Activated CD4-positive, alpha-beta T cell treated with anti-CD3 and anti-CD28 coated beads for 48 hours (primary cell): ENCODE measurements around the gene LRRC4B.

ENCODE experiments used
- DNase-seq: peaks from one replicate; pipeline ENCODE4 v3.0.0-alpha.2; 2020

LRRC4B gene

GRCh38 chr19:50569938-50570540 lies 1.8 kb upstream of the LRRC4B start:
- no peak for DNase-seq

- no peak for DNase-seq
Observed at GRCh38 chr19:50568728-50569698, 778 bp upstream of the LRRC4B start.

GRCh38 chr19:50567052-50567841 lies 988 bp downstream of the LRRC4B start:
- DNase-seq = no peak

- peak; percentile 40 for DNase-seq
Observed at GRCh38 chr19:50565984-50566903, 2.0 kb downstream of the LRRC4B start.

- no peak for DNase-seq
Observed at GRCh38 chr19:50564229-50565105, 3.8 kb downstream of the LRRC4B start.

- no peak for DNase-seq
Observed at GRCh38 chr19:50563597-50563996, 4.6 kb downstream of the LRRC4B start.

GRCh38 chr19:50562996-50563395 lies 5.2 kb downstream of the LRRC4B start:
- DNase-seq = no peak

- DNase-seq = no peak
Observed at GRCh38 chr19:50562329-50562728, 5.9 kb downstream of the LRRC4B start.

GRCh38 chr19:50559636-50560035 lies 8.6 kb downstream of the LRRC4B start:
- DNase-seq = no peak

GRCh38 chr19:50558449-50558848 lies 9.8 kb downstream of the LRRC4B start:
- DNase-seq = no peak

- no peak for DNase-seq
Observed at GRCh38 chr19:50558039-50558438, 10.2 kb downstream of the LRRC4B start.

- no peak for DNase-seq
Observed at GRCh38 chr19:50557009-50557613, 11.1 kb downstream of the LRRC4B start.

- DNase-seq = peak; percentile 90
Observed at GRCh38 chr19:50556282-50557008, 11.8 kb downstream of the LRRC4B start.

GRCh38 chr19:50555450-50556281 lies 12.6 kb downstream of the LRRC4B start:
- DNase-seq = no peak

- no peak for DNase-seq
Observed at GRCh38 chr19:50555033-50555432, 13.2 kb downstream of the LRRC4B start.

- DNase-seq = no peak
Observed at GRCh38 chr19:50554212-50554611, 14.0 kb downstream of the LRRC4B start.

GRCh38 chr19:50553134-50553703 lies 15.0 kb downstream of the LRRC4B start:
- no peak for DNase-seq

- DNase-seq = no peak
Observed at GRCh38 chr19:50552540-50552939, 15.7 kb downstream of the LRRC4B start.

- no peak for DNase-seq
Observed at GRCh38 chr19:50551715-50552187, 16.5 kb downstream of the LRRC4B start.
